Renal cortex interstitium (tissue), 3 donors: ENCODE measurements around the gene RPGRIP1. TPM values are rescaled to one million over a fixed set of nuclear protein-coding genes. Genes with fewer than 3 reads are reported as not detected.

Experiments used
- polyA plus RNA-seq, 3 donors: library from polyadenylated mRNA; unstranded; fragments of 120-200 nt; gene quantifications; one replicate each; pipeline ENCODE4 v1.2.1, GENCODE V29; 2013; ENCODE audit not compliant: insufficient read length in 3 of 3

The RPGRIP1 gene
- polyA plus RNA-seq, 3 donors: 0.36 to 0.42 (median 0.40) TPM

Other genes starting within 250 kb of the RPGRIP1 start
- 1 to 10 TPM; 3.0 to 3.7 (median 3.6) TPM for gene TPPP2, start 249.9 kb upstream of the RPGRIP1 start, polyA plus RNA-seq
- gene RNASE13, start 245.3 kb upstream of the RPGRIP1 start, polyA plus RNA-seq: under 1 TPM; 0.39 to 0.89 (median 0.40) TPM
- under 1 TPM; 0.40 to 0.79 (median 0.42) TPM for gene RNASE7, start 237.7 kb upstream of the RPGRIP1 start, polyA plus RNA-seq
- gene RNASE8, start 222.3 kb upstream of the RPGRIP1 start, polyA plus RNA-seq: under 1 TPM in 1 of 3 donors, not detected in 2; 0.24 TPM
- 10 to 100 TPM; 65.3 to 87.0 (median 76.4) TPM for gene ARHGEF40, start 209.8 kb upstream of the RPGRIP1 start, polyA plus RNA-seq
- 10 to 100 TPM; 22.9 to 43.4 (median 39.4) TPM for gene ZNF219, start 181.4 kb upstream of the RPGRIP1 start, polyA plus RNA-seq
- 1 to 10 TPM; 1.1 to 1.6 (median 1.5) TPM for gene TMEM253, start 179.0 kb upstream of the RPGRIP1 start, polyA plus RNA-seq
- under 1 TPM; 0.03 to 0.05 (median 0.03) TPM for gene OR5AU1, start 124.0 kb upstream of the RPGRIP1 start, polyA plus RNA-seq
- 1,000 to 10,000 TPM in 1 of 3 donors, 100 to 1,000 TPM in 2; 833 to 1,041 (median 977) TPM for gene HNRNPC, start 10.6 kb upstream of the RPGRIP1 start, polyA plus RNA-seq
- gene SUPT16H, start 103.9 kb downstream of the RPGRIP1 start, polyA plus RNA-seq: 100 to 1,000 TPM; 136 to 166 (median 145) TPM
- 10 to 100 TPM; 72.1 to 81.9 (median 81.6) TPM for gene CHD8, start 176.0 kb downstream of the RPGRIP1 start, polyA plus RNA-seq
- gene RAB2B, start 196.9 kb downstream of the RPGRIP1 start, polyA plus RNA-seq: 10 to 100 TPM; 38.7 to 43.7 (median 42.4) TPM
- 10 to 100 TPM; 59.1 to 61.8 (median 61.0) TPM for gene TOX4, start 197.1 kb downstream of the RPGRIP1 start, polyA plus RNA-seq
- 100 to 1,000 TPM in 1 of 3 donors, 10 to 100 TPM in 2; 87.1 to 106 (median 94.4) TPM for gene METTL3, start 231.3 kb downstream of the RPGRIP1 start, polyA plus RNA-seq
- 10 to 100 TPM; 54.7 to 72.9 (median 67.9) TPM for gene SALL2, start 246.3 kb downstream of the RPGRIP1 start, polyA plus RNA-seq